GM18951 (cell line): ENCODE results near the gene SPRR2B.
"Not testable (repeated sequence)": the region's sequence is repeated elsewhere in the genome, so short reads cannot be mapped to it uniquely, and the experiment has no call there.

ENCODE experiments used
- POLR2A ChIP-seq: IDR thresholded peaks from 4 replicates; pipeline ENCODE4 v1.6.1; 2011; ENCODE audit warnings: mild to moderate bottlenecking; ENCODE audit not compliant: insufficient read length, insufficient read depth; ENCODE audit errors: extremely low read depth
- in situ Hi-C: fragments of 300-500 bp; cut with MboI; formaldehyde crosslinking; loops from one replicate; pipeline ENCODE4 v1.12.0; 2022; ENCODE audit warnings: low sequenced_read_pairs, mixed read lengths, inconsistent platforms; ENCODE audit not compliant: unreplicated experiment

SPRR2B gene

GRCh38 chr1:153071511-153071910, at the start of gene SPRR2B:
SPRR2B (minus strand) TSS chr1:153071611; CDS start chr1:153070839, 772 bp downstream.
- in situ Hi-C loops, result no loop called here
- no peak for TF ChIP-seq POLR2A

DNA sequence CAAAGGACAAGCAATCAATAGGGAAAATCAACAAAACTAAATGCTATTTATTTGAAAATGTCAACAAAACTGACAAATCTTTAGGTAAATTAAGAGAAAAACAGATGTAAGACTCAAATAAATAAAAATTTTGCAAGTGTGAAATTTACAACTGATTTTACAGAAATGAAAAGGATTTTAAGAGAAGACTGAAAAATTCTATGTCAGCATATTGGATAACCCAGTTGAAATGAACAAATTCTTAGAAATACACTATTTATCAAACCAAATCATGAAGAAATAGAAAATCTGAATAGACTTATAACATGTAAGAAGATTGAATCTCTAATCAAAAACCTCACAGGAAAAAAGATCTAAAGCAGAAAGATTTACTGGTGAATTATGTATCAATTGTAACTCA, 49.5 kb upstream of the SPRR2B start:
- in situ Hi-C loops, result no loop called here
- TF ChIP-seq POLR2A, result no peak

GRCh38 chr1:153119491-153119971, 48.1 kb upstream of the SPRR2B start:
- TF ChIP-seq POLR2A, result no peak
- in situ Hi-C loops, result no loop called here

DNA sequence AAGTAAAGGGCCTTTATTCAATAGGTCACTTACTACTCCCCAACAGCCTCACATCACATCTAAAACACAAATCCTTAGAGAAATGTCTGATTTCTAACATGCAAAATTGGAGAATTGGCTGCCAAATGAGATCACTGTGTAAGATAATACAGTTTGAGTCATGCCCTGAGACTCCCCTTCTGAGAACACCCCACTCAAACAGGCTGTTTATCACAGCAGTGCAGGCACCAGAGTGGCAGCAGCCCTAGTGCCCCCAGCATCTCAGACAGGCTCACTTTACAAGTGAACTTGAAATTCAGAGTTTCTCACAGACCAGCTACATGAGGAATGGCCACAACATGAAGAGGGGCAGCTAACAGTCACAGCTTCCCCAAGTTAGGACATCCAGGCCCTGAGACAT, 43.9 kb upstream of the SPRR2B start:
- in situ Hi-C loops, result not testable (repeated sequence)

DNA sequence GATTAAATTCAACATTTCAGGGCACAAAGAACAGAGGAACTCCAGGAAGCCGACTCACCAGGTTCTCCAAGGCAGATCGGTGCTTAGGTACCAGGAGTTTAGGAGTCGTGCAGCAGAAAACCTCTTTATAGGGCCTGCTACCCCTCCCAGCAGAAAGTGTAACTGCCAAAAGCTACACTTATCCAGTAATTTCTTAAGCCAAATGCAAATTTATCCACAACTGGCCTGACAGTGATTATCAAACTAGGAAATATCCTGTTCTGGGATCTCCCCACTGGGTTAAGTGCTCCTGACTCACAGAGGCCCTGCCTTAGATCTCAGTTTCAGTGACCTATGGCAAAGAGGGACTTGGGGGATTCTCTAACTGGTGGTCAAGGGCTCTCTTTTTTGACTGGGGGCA, 42.0 kb upstream of the SPRR2B start, which contains the start of gene SPRR2F:
Gene SPRR2F (minus strand): TSS at position 101 of the 400 bp plus-strand sequence. CDS start 783 bp downstream, outside the sequence.
- in situ Hi-C loops, result no loop called here
- TF ChIP-seq POLR2A, result no peak

DNA sequence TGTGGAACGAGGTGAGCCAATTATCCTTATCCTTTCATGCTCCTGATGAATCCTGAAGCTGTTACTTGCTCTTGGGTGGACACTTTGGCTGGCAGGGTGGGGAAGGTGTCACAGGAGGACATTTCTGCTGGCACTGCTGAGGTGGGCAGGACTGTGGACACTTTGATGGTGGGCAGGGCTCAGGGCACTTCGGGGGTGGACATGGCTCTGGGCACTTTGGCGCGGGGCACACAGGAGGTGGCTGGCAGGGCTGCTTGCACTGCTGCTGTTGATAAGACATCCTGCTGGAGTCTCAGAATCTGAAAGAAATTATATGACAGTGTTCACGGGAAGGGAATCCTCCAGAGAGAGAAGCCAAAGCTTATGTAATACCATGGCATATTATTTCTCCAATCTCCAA, 41.0 kb upstream of the SPRR2B start:
- in situ Hi-C loops, result not testable (repeated sequence)

DNA sequence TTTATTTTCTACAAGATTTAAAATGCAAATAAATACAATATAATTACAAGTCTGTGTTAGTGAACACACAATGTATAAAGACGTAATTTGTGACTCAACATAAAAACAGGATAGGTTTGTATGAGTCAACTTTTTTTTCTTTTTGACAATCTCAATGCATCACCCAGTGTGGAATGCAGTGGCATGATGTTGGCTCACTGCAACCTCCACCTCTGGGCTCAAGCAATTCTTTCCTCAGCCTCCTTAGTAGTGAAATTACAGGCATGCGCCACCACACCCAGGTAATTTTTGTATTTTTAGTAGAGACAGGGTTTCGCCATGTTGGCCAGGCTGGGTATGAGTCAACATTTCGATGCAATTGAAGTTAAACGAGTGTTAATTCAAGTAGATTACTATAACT, 28.8 kb upstream of the SPRR2B start:
- TF ChIP-seq POLR2A, result no peak
- in situ Hi-C loops, result no loop called here

- in situ Hi-C loops, result no loop called here
- no peak for TF ChIP-seq POLR2A
Measured at GRCh38 chr1:153099461-153100045, 28.1 kb upstream of the SPRR2B start.

DNA sequence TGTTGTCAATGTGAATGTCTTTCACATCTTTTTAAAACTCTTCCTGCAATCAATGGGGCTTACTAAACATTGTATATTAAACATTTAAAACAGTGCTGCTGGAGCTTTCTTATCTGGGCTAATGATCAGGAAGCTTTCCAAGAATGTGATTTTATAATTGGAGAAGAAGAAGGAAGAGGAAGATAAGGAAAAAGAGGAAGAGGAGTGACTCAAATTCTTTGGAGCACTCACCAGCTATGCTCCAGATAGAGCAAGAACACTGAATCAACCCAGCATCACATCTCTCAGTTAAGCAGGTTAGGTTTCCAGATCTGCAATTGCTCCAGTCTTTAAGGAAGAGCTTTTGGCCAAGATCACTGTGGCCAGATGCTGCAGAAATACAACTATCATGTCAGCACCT, 24.4 kb upstream of the SPRR2B start:
- no peak for TF ChIP-seq POLR2A
- in situ Hi-C loops, result no loop called here

DNA sequence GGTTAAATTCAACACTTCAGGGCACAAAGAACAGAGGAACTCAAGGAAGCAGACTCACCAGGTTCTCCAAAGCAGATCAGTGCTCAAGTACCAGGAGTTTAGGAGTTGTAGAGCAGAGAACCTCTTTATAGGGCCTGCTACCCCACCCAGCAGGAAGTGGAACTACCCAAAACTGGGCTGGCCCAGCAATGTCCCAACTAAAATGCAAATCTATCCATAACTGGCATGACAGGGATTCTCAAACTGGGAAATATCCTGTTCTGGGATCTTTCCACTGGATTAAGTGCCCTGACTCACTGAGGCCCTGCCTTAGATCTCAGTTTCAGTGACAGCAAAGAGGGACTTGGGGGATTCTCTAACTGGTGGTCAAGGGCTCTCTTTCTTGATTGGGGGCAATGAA, 23.0 kb upstream of the SPRR2B start, which contains the start of gene SPRR2E:
Gene SPRR2E (minus strand): TSS at position 101 of the 400 bp plus-strand sequence. CDS start 775 bp downstream, outside the sequence.
- TF ChIP-seq POLR2A, result no peak
- in situ Hi-C loops, result no loop called here

GRCh38 chr1:153087652-153088051, 16.2 kb upstream of the SPRR2B start:
- in situ Hi-C loops, result no loop called here
- no peak for TF ChIP-seq POLR2A

- in situ Hi-C loops, result no loop called here
- no peak for TF ChIP-seq POLR2A
Measured at GRCh38 chr1:153081736-153082135, 10.3 kb upstream of the SPRR2B start.

GRCh38 chr1:153072806-153073726, 1.7 kb upstream of the SPRR2B start:
- no peak for TF ChIP-seq POLR2A
- in situ Hi-C loops, result no loop called here

DNA sequence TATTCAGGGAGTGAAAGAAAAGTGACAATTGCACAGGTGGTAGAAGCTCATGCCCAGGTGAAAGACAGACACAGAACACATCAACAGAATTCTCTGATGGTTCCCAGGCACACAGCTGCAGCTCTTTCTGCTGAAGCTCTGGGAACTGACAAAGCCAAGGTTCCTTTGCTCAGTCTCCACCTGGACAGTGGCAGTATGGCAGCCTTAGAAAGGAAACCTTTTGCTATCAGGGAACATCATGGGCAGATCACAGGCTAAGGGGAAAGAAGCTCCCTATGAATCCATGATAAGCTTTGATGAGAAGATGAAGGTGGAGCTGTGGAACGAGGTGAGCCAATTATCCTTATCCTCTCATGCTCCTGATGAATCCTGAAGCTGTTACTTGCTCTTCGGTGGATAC, 1.2 kb downstream of the SPRR2B start:
- no peak for TF ChIP-seq POLR2A
- in situ Hi-C loops, result no loop called here
